Measurements from ENCODE around the gene IQCF2.
"Not testable (repeated sequence)": the region's sequence is repeated elsewhere in the genome, so short reads cannot be mapped to it uniquely, and the experiment has no call there.

The IQCF2 gene

DNA sequence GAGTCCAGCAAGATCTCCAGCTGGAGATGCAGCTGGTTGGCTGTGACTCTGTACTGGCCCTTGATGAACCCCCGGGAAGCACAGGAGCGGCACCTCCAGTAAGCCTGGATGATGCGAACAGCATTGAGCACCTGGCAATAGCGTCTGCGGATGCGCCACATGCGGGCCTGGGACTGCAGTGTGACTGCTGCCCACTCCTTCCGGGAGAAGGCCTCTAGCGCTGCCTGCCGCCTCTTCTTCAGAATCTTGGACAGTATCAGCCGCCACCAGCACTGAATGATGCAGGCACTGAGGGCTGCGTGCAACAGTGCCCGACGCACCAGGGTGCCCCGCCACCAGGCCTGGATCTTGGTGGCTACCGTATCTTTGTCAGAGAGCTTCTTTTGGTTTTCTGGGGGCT, 33.5 kb downstream of the IQCF2 start:
- no peak for DNase-seq (ENCODE audit: low read depth)
- no peak for TF ChIP-seq CTCF (conservative IDR thresholded peaks at IDR 0.05; ENCODE audit: low read length)
- no peak overlapping the region for H3K4me3 ChIP-seq (ENCODE audit: low read length)

- H3K4me3 ChIP-seq (ENCODE audit: low read length): no peak overlapping the region
- DNase-seq (ENCODE audit: low read depth): no peak
- TF ChIP-seq CTCF (conservative IDR thresholded peaks at IDR 0.05; ENCODE audit: low read length): no peak
Measured at GRCh38 chr3:51896607-51897305, 35.3 kb downstream of the IQCF2 start.

- no peak for DNase-seq (ENCODE audit: low read depth)
- TF ChIP-seq CTCF (conservative IDR thresholded peaks at IDR 0.05; ENCODE audit: low read length): no peak
- H3K4me3 ChIP-seq (ENCODE audit: low read length): no peak overlapping the region
Measured at GRCh38 chr3:51897391-51897790, 36.0 kb downstream of the IQCF2 start.

DNA sequence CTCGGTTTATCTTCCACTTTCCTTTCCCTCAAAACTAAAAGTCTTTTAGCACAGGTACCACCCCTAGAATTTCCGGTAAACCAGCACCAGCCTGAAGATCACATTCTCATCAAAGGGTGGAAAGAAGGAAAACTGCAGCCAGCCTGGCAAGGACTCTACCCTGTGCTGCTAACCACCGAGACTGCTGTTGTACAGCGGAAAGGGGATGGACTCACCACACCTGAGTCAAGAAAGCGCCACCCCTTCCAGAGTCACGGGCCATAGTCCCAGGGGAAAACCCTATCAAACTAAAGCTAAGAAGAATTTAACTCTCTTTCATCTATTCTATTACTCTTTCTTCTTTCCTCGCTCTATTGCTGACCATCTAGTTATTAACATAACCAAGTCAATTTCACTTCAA, 38.6 kb downstream of the IQCF2 start:
- DNase-seq (ENCODE audit: low read depth); H3K4me3 ChIP-seq (ENCODE audit: low read length): not testable (repeated sequence)

GRCh38 chr3:51902361-51902760, 40.9 kb downstream of the IQCF2 start:
- not testable (repeated sequence) for H3K4me3 ChIP-seq (ENCODE audit: low read length); DNase-seq (ENCODE audit: low read depth)

DNA sequence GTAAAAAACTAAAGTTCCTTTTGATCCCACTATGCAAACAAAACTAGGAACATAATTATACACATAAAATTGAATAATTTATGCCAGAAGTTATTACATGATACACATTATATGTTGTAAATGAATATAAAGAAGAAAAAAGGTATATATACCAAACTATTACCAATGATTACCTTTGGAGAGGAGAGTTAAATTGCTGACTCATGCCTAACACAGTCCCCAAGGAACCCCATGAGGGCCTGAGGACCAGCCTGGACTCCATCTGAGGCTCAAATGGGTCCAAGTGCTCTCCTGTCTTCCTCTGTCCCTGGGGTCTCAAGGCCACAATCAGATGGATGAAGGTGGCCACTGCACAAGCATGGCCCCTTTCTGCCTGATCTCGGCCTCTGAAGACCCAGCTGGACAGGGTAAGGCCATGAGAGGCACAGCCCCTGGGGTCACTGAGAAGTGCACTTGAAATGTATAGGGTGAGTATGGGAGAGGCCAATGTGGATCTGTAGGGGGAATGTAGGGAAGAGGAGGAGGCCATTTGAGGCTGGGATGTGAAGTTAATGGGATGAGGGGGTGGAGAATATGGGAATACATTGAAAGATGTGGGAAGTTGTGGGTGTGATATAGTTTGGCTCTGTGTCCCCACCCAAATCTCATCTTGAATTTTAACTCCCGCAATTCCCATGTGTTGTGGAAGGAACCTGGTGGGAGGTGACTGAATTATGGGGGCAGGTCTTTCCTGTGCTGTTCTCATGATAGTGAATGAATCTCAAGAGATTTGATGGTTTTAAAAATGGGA, 42.8 kb downstream of the IQCF2 start:
- TF ChIP-seq CTCF (conservative IDR thresholded peaks at IDR 0.05; ENCODE audit: low read length): no peak
- H3K4me3 ChIP-seq (ENCODE audit: low read length): no peak overlapping the region
- DNase-seq (ENCODE audit: low read depth): no peak

- no peak for DNase-seq (ENCODE audit: low read depth)
- TF ChIP-seq CTCF (conservative IDR thresholded peaks at IDR 0.05; ENCODE audit: low read length): no peak
- H3K4me3 ChIP-seq (ENCODE audit: low read length): no peak overlapping the region
Measured at GRCh38 chr3:51908026-51908425, 46.6 kb downstream of the IQCF2 start.
